VCaP (cell line): Measurements from ENCODE around the gene TBX15.

Source experiments
- H3K27ac ChIP-seq: fragments of 450-650 bp; 2 replicates; pipeline ENCODE4 v1.5.1; 2017
- TF ChIP-seq, protein P1 (sequence below): fragments of 450-650 bp; conservative IDR thresholded peaks from 2 replicates; pipeline ENCODE4 v1.5.1; 2017; ENCODE audit warnings: mild to moderate bottlenecking, moderate library complexity

Gene TBX15

DNA sequence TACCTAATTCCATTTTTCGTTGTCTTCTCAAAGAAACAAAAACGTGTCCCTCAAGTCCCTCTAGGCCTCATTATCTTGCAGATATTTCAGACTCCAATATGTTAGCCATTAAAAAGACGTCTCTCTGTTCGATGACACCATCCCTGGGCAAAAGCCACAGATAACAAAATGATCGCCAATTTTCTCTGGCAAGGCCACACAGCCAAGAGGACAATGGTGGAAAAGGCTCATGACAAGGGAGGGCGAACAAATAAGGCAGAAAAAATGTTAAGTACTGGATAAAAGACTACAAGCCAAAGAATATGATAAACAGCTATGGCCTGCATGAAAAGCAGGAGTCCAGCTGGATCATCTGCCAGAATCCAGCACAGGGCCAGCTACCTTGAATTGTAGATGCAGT, 82.9 kb downstream of the TBX15 start:
- TF ChIP-seq, protein P1, sequence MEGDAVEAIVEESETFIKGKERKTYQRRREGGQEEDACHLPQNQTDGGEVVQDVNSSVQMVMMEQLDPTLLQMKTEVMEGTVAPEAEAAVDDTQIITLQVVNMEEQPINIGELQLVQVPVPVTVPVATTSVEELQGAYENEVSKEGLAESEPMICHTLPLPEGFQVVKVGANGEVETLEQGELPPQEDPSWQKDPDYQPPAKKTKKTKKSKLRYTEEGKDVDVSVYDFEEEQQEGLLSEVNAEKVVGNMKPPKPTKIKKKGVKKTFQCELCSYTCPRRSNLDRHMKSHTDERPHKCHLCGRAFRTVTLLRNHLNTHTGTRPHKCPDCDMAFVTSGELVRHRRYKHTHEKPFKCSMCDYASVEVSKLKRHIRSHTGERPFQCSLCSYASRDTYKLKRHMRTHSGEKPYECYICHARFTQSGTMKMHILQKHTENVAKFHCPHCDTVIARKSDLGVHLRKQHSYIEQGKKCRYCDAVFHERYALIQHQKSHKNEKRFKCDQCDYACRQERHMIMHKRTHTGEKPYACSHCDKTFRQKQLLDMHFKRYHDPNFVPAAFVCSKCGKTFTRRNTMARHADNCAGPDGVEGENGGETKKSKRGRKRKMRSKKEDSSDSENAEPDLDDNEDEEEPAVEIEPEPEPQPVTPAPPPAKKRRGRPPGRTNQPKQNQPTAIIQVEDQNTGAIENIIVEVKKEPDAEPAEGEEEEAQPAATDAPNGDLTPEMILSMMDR = no peak

DNA sequence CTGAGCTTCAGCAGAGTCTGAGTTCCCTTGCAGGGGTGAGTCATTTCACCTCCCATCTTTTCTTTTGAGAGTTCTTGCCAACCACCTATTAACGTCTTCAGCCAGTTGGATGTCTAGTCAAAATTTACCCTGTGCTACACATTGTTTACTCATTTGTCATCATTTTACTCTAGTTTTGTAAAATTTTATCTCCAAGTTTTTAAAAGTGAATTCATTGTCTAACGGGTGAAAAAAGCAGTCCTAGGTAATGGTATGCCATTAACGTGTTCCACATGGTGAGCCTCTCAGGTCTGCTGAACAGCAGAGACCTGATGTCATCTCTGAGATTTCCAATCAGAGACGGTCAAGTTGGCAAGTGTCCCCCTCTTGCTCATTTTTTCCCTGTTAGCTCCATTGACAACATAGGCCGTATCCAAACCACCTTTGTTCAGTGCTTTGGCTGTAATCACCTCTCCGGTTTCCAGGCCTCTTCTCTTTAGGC, 85.4 kb downstream of the TBX15 start:
- no peak overlapping the region for H3K27ac ChIP-seq
- TF ChIP-seq, protein P1 = no peak

More for the DNA sequence above, 82.9 kb downstream of the TBX15 start:
- no peak overlapping the region for H3K27ac ChIP-seq

DNA sequence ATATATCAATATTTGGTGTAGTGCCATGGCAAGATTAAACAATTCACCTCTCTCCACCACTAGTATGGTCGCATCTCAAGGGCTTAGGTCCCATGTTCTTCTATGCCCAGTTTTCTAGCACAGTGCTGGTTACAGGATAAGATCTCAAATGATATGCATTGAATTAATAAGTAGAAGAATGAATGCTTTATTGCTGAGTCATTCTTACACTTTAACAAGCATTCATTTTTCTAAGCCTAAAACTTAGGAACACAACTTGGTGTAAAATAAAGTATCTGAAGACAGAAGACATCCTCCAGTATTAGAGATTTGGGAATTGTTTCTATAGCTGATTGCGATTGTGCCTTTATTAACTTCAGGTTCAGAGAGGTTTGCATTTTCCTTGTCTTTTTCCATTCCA, 85.8 kb downstream of the TBX15 start:
- TF ChIP-seq, protein P1 = no peak
- H3K27ac ChIP-seq = no peak overlapping the region

DNA sequence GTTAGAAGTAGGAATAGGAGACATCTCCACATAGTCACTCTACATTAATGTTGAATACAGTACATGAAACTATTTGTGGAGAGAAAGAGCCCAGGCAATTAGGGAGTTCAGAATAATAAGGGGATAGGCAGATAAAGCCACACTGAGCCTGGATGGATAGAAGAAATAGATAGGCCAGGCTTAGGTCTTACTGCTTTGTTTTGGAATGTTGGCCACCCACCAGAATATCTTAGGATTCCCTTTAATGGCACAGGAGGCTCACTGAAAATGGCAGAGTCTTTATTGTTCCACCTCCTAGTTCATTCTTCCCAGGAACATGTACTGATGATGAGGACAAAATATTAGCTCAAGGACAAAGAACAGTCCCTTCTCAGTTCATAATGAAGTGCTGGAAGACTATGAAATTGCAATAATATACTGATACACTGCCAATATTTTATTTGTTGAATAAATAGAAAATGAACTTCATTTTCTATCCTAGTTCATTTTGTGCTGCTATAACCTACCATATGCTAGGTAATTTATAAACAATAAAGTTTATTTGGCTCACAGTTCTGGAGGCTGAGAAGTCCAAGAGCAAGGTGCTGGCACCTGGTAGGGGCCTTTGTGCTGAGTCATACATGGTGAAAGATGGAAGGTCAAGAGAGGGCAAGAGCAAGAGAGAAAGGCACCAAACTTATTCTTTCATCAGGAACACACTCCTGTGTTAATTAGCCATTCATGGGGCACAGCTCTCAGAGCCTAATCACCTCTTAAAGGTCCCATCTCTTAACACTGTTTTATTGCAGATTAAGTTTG, 87.3 kb downstream of the TBX15 start:
- TF ChIP-seq, protein P1 = no peak
- peak overlapping the region; percentile 67 for H3K27ac ChIP-seq

DNA sequence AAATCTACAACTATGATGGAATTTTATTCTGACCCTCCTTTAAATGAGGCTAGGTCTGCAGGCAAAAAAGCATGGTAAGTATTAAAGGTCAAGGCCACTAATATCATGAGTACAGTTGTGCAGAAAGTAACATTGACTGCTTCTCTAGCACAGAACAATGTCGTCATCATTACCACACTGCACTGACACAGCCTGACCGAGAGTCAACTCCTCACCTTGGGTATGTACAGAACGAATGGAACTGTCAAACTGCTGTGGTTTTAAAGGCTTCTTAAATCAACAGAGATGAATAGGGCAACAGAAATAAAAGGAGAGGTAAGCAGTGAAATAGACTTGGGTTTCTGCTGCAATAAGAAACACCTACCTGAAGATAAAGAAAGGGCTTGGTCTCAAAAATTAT, 88.8 kb downstream of the TBX15 start:
- TF ChIP-seq, protein P1 = no peak
- H3K27ac ChIP-seq = peak overlapping the region; percentile 67

DNA sequence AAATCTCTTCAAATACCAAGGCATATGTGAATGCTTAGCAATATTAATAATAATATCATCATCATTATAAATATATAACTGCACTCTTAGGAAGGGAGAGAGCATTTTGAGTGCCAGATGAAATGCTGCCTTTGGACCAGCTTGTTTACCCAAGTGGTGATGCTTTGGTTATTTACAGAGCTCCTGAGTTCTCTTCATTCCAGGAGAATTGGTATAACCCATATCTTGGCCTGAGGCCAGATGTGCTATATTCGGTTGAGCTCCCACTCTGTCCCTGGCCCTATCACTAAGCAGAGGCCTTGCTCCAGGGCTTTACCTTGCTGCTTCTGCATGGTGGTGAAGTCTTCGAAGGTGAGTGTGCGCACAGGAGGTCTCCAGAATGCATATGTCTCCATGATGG, 89.4 kb downstream of the TBX15 start:
- TF ChIP-seq, protein P1 = no peak
- H3K27ac ChIP-seq = peak overlapping the region; percentile 67

DNA sequence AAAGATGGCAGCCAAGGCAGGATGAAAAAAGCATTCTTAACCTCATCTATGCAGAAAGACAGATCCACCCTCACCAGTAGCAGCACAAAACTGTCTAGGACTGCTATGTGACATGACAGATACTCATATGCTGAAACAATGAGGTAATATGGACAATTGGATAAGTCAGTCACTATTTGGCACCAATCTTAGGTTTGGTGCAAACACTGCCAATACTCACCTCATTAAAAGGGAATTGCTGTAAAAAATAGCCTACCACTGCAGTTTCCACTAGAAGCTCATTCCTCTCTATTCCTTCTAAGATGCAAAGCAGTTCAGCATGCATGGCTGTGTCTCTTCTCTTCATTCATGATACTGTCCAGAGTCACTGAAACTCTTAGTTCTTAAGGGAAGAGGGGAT, 91.7 kb downstream of the TBX15 start:
- TF ChIP-seq, protein P1 = no peak
- no peak overlapping the region for H3K27ac ChIP-seq
